Measurements from ENCODE around the gene ARPC5L. TPM values are rescaled to one million over a fixed set of nuclear protein-coding genes. Genes with fewer than 3 reads are reported as not detected.
A peak's percentile ranks its signal among the peaks of the same experiment; 100 is the strongest.

The ARPC5L gene
- total and polyA plus RNA-seq, 2 of the 13 experiments (the other 11 are each of a cell fraction or from before 2014, with no cell fraction given), result 29.9 to 33.8 TPM

- TF ChIP-seq AHDC1 (CRISPR knock-in tag; IDR thresholded peaks at IDR 0.05; ENCODE audit: borderline replicate concordance), result no peak
- TF ChIP-seq ZNF362 (CRISPR knock-in tag; IDR thresholded peaks at IDR 0.05; ENCODE audit: borderline replicate concordance), result no peak
- peak; percentile 49; the same call in 1 of the 2 replicates for TF ChIP-seq PAXIP1 (CRISPR knock-in tag; conservative IDR thresholded peaks at IDR 0.05)
- no peak for TF ChIP-seq SKI (IDR thresholded peaks at IDR 0.05; ENCODE audit: partially characterized antibody)
- peak; percentile 73 for TF ChIP-seq ZMYM4 (CRISPR knock-in tag; IDR thresholded peaks at IDR 0.05)
- TF ChIP-seq ZNF7 (CRISPR knock-in tag; IDR thresholded peaks at IDR 0.05), result no peak
- peak; percentile 26; the same call in 1 of the 2 replicates for TF ChIP-seq SP1 (IDR thresholded peaks at IDR 0.05)
- peak; percentile 98 for TF ChIP-seq SP1 (CRISPR knock-in tag; IDR thresholded peaks at IDR 0.05)
- TF ChIP-seq DMAP1 (CRISPR knock-in tag; IDR thresholded peaks at IDR 0.05), result peak; percentile 92
- TF ChIP-seq ZKSCAN8 (CRISPR knock-in tag; IDR thresholded peaks at IDR 0.05; ENCODE audit: borderline replicate concordance), result 0 out of 2 replicates have a peak, but pooled peaks have one; percentile 25
- TF ChIP-seq ZNF724P (CRISPR knock-in tag; IDR thresholded peaks at IDR 0.05; ENCODE audit: borderline replicate concordance), result peak; percentile 91; the same call in 1 of the 2 replicates
- TF ChIP-seq ZNF749 (CRISPR knock-in tag; IDR thresholded peaks at IDR 0.05; ENCODE audit: borderline replicate concordance), result peak; percentile 88; the same call in 1 of the 2 replicates
- no peak for TF ChIP-seq ZBTB8A (CRISPR knock-in tag; IDR thresholded peaks at IDR 0.05; ENCODE audit: borderline replicate concordance, low read depth)
- no peak for TF ChIP-seq KLF9 (CRISPR knock-in tag; IDR thresholded peaks at IDR 0.05; ENCODE audit: low read depth)
- peak; percentile 95 for TF ChIP-seq POLR2AphosphoS5 (IDR thresholded peaks at IDR 0.05; ENCODE audit: low read depth, low read length)
- TF ChIP-seq SIN3A (IDR thresholded peaks at IDR 0.05; ENCODE audit: borderline replicate concordance, low read depth, low read length), result peak; percentile 53; the same call in 1 of the 2 replicates
- TF ChIP-seq NR0B2 (CRISPR knock-in tag; IDR thresholded peaks at IDR 0.05), result no peak; the same call in 1 of the 2 replicates
- TF ChIP-seq ZNF816 (CRISPR knock-in tag; IDR thresholded peaks at IDR 0.05; ENCODE audit: borderline replicate concordance), result peak; percentile 58
Observed at GRCh38 chr9:124861342-124862229, at the start of gene ARPC5L, which contains the start of gene RPL35 (continued).
